HUES48 (cell line): ENCODE results near the gene MPHOSPH9.

Experiments used
- H3K27ac ChIP-seq: one replicate; pipeline ENCODE4 v1.7.0; 2013; ENCODE audit warnings: low read depth, low read length, inconsistent platforms
- H3K27me3 ChIP-seq: 2 replicates; pipeline ENCODE4 v1.6.1; 2013; ENCODE audit warnings: mild to moderate bottlenecking, low read length; ENCODE audit not compliant: control insufficient read depth, insufficient read depth
- H3K36me3 ChIP-seq: 2 replicates; pipeline ENCODE4 v1.6.1; 2013; ENCODE audit warnings: low read length; ENCODE audit not compliant: control insufficient read depth, insufficient read depth
- H3K4me1 ChIP-seq: 2 replicates; pipeline ENCODE4 v1.6.1; 2013; ENCODE audit warnings: mild to moderate bottlenecking, low read length; ENCODE audit not compliant: control insufficient read depth, insufficient read depth
- H3K4me3 ChIP-seq: 2 replicates; pipeline ENCODE4 v1.5.1; 2013; ENCODE audit warnings: mild to moderate bottlenecking, low read depth, low read length
- H3K9ac ChIP-seq: 2 replicates; pipeline ENCODE4 v1.6.1; 2013; ENCODE audit warnings: mild to moderate bottlenecking, low read depth, low read length, moderate library complexity
- H3K9me3 ChIP-seq: 2 replicates; pipeline ENCODE4 v1.6.1; 2013; ENCODE audit warnings: low read length; ENCODE audit not compliant: control insufficient read depth, insufficient read depth

Gene MPHOSPH9

DNA sequence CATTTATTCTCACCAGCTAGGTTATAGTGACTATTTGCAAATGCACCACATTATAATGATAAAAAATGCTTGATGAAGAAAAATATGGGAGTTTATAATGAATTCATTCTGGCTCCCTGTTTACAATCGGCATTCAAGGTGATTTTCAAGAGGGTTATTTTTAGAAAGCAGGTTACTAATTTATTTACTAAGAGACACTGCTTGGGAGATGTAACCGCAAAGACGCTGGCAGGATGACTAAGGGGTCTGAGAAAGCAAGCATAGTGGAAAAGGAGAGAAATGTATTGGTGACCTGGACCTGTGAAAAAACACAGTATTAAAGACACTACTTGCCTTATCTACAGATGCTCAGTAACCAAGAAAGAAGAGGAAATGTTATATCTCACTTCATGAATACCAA is 68.7 kb downstream of the MPHOSPH9 start:
- no peak overlapping the region for H3K27ac ChIP-seq
- H3K36me3 ChIP-seq, result peaks cover 71% of the 10 kb centered on the region
- no peak overlapping the region for H3K9ac ChIP-seq
- H3K4me3 ChIP-seq, result no peak overlapping the region
- 0 out of 2 replicates have a peak, but pooled peaks cover 7% of the 10 kb centered on the region for H3K4me1 ChIP-seq
- no peaks in the 10 kb centered on the region for H3K27me3 ChIP-seq
- H3K9me3 ChIP-seq, result no peaks in the 10 kb centered on the region

DNA sequence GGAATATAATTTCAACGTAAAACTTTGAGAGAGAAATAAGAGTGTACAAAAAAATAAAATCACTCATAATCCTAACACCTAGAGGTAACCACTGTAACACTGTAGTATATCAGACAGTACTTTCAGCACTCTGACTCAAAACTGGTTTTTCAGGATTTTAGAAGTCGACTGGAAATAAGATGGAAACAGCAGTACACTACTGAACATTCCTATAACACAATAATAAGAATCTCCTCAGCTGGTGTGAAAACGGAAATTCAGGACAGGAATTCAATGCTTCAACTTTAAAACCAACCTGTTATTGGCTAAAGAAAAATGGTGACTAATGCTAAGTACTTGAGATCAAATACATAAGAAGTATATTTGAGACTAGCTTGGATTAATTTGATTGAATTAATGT is 69.7 kb downstream of the MPHOSPH9 start:
- H3K4me3 ChIP-seq, result no peak overlapping the region
- 0 out of 2 replicates have a peak, but pooled peaks cover 7% of the 10 kb centered on the region for H3K4me1 ChIP-seq
- H3K36me3 ChIP-seq, result peaks cover 71% of the 10 kb centered on the region
- no peaks in the 10 kb centered on the region for H3K9me3 ChIP-seq
- no peak overlapping the region for H3K9ac ChIP-seq
- H3K27me3 ChIP-seq, result no peaks in the 10 kb centered on the region
- no peak overlapping the region for H3K27ac ChIP-seq

DNA sequence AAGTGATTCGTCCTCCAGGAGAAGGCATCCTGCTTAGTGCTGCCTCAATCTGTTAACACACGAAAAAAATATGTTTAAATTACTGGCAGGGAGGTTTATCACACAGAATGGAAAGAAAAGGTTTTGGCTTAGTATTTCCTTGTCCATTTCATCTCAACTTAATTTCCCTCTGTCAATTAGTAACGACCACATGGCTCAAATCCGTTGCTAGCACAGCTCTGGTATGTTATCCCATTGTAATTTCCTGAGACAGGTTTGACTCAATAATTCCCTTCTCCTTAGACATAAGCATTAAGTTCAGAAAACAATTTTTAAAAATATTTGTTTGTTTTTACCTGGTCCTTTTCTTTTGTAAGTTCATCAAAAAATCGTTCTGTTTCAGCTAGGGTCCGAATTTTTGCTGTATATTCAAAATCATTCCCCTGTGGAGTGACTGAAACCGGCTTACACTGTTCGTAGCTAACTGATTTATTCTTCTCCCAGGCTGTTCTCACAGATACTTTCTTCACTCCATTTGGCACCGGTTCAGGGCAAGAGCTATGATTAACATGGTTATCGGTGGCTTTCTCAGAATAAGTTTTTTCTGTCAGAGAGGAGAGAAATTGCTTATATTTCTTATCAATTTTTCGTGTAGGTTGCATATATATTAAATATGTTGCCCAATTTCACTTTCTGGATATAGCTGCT is 72.0 kb downstream of the MPHOSPH9 start:
- Histone ChIP-seq H3K4me1 (no peaks in the 10 kb centered on the region), H3K27me3 (no peaks in the 10 kb centered on the region), H3K9ac (no peak overlapping the region), H3K9me3 (no peaks in the 10 kb centered on the region), H3K36me3 (peaks cover 71% of the 10 kb centered on the region), H3K4me3 (no peak overlapping the region), H3K27ac (no peak overlapping the region)

DNA sequence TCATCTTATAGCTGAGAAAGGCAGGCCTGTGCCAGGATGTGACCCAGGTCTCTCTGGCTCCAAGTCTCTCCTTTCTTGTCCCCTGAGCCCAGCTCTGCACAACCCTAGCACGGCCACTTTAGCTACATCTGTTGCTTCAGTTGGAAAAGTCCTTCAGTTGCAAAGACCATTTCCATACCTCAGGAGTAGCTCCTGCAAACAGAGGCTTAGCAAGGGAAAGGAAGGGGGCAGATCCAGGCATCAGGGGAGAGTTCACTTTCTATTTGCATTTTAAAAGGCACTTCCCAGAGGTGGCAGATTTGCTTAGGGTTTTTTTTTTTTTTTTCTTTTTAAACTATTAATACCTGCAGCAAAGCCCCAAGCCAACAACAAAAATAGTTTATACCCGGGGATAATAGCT is 79.0 kb downstream of the MPHOSPH9 start:
- peak overlapping the region; percentile 72 for H3K27ac ChIP-seq
- H3K27me3 ChIP-seq, result peaks cover 33% of the 10 kb centered on the region
- no peaks in the 10 kb centered on the region for H3K9me3 ChIP-seq
- no peak overlapping the region for H3K4me3 ChIP-seq
- H3K9ac ChIP-seq, result no peak overlapping the region
- peaks cover 10% of the 10 kb centered on the region for H3K36me3 ChIP-seq
- H3K4me1 ChIP-seq, result peaks cover 21% of the 10 kb centered on the region

DNA sequence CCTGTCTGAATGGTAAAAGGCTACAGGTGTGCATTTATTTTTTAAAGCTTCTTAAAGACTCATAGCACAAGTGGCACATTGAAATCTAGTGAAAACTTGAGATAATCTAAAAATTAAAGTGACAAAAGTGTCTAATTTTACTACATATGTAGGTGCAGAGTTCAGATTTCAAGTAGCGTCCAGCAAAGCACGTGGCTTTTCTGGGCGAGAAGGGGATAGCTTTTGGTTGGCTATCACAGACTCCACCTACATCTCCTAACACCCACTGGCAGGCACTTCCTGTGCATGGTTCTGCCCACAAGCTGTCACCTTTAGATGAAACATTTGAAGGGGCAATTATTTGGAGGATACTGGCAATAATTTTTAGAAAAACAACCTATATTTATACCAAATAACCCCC is 80.1 kb downstream of the MPHOSPH9 start:
- Histone ChIP-seq H3K27me3 (peaks cover 42% of the 10 kb centered on the region), H3K9me3 (no peaks in the 10 kb centered on the region), H3K9ac (no peak overlapping the region), H3K4me1 (peaks cover 21% of the 10 kb centered on the region), H3K27ac (no peak overlapping the region), H3K36me3 (peaks cover 10% of the 10 kb centered on the region), H3K4me3 (no peak overlapping the region)

DNA sequence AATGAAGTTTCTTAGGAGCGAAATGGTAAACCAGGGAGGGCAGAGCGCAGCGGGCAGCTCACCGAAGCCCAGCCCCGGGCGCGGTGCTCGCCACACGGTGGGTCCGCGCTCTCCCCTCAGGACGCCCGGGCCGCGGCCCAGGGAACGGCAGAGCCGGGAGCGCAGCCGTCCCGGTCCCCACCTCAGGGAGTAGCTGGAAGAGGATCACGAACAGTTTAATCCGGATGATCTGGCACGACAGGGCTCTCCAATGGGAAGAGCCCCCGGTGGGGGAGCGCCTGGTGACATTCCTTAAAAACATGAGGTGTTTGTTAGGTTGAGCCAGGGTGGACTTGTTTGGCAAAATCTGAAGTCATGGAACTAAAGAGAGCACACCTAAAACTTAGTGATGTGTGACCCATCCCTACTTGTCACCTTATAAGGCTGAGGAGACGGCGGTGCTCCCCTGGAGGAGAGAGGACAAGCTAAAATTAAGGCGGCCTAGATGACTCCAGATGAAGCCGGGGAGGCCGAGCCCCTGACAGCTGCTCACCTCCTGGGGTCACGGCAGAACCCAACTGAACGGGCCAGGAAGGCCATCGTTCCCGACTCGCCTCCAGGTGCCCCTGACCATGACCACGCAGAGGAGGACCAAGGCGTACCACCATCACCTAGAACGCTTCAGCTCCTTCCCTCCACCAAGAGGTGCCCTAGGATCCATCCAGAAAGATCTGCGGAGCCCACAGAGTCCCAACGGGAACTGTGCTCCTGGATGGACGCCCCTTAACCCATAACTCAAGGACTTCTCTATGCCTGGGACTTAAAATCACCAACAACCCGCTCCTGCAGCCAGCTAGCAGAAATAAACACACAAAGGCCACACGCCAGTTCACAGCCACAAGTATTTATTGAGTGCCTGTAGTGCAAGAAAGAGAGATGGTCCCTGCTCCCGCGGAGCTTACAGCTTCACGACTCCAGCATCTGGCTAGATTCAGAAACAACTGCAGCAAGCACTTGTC is 81.2 kb downstream of the MPHOSPH9 start:
- H3K27me3 ChIP-seq, result peaks cover 42% of the 10 kb centered on the region
- H3K4me1 ChIP-seq, result peaks cover 21% of the 10 kb centered on the region
- H3K9me3 ChIP-seq, result no peaks in the 10 kb centered on the region
- H3K36me3 ChIP-seq, result peaks cover 7% of the 10 kb centered on the region
- peak overlapping the region; percentile 68 for H3K4me3 ChIP-seq
- H3K9ac ChIP-seq, result 0 out of 2 replicates have a peak overlapping the region, but pooled peaks have one; percentile 29
- H3K27ac ChIP-seq, result peak overlapping the region; percentile 22

DNA sequence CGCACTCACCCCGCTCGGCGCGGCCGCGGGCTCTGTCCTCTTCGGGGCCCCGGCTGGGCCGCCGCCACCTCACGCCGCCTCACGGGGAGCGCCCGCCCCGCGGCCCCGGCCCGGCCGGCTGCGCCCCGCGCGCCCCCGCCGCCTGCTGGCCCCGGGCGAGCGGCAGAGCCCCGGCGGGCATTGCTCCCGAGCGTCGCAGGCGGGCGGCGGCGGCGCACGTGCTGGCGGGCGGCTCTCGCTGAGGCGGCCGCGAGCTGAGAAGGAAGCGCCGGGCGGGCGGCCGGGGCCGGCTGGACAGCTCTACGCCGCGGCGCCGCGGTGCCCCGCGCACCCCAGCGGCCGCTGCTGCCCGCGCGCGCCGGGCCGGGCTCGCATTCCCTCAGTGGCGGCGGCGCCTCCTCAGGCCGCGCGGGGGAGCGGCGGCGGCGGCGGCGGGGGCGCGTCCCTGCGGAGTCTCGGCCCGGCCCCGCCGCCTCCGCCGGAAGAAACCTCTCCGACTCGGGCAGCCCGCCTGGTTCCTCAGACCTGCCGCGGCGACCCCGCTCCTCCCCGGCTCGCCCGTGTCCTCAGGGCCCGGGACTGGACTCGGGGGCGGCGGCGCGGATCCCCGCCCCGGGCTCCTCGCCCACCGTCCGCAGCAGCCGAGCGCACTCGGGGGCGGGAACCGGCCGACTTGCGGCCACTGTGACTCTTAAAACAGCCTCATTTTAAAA is 82.0 kb downstream of the MPHOSPH9 start, which contains the start of gene PITPNM2:
Gene PITPNM2 (minus strand): TSS at position 347 of the 713 bp plus-strand sequence. CDS start 116,500 bp downstream, outside the sequence.
- H3K27me3 ChIP-seq, result peaks cover 42% of the 10 kb centered on the region
- H3K9me3 ChIP-seq, result no peaks in the 10 kb centered on the region
- no peaks in the 10 kb centered on the region for H3K36me3 ChIP-seq
- H3K4me1 ChIP-seq, result peaks cover 21% of the 10 kb centered on the region
- peak within 1 kb of the TSS; percentile 22 for H3K27ac ChIP-seq
- 0 out of 2 replicates have a peak within 1 kb of the TSS, but pooled peaks have one; percentile 29 for H3K9ac ChIP-seq
- H3K4me3 ChIP-seq, result peak within 1 kb of the TSS; percentile 74

DNA sequence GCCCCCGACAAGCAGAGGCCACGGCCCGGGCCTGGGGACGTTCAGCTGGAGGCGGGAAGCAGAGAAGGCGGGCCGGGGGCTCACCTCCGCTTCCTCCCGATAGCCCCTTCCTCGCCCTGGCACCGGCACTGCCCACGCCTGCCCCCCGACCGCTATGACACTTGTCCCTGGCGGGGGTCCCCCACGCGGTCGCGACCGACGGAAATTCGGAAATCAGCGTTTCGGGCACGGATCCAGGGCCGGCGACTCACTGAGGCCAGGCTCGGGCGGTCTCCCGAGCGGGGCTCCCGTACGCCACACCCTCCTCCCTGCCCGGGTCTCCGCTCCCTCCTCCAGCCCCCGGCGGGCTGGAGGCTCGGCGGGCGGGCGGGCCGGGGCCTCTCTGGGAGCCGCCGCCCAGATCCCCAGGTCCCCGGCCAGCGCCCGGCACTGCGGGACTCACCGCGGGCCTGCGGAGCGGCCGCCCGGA is 82.6 kb downstream of the MPHOSPH9 start:
- H3K4me3 ChIP-seq, result peak overlapping the region; percentile 74
- peaks cover 21% of the 10 kb centered on the region for H3K4me1 ChIP-seq
- no peaks in the 10 kb centered on the region for H3K9me3 ChIP-seq
- H3K27me3 ChIP-seq, result peaks cover 42% of the 10 kb centered on the region
- H3K36me3 ChIP-seq, result no peaks in the 10 kb centered on the region
- H3K27ac ChIP-seq, result no peak overlapping the region
- no peak overlapping the region for H3K9ac ChIP-seq

DNA sequence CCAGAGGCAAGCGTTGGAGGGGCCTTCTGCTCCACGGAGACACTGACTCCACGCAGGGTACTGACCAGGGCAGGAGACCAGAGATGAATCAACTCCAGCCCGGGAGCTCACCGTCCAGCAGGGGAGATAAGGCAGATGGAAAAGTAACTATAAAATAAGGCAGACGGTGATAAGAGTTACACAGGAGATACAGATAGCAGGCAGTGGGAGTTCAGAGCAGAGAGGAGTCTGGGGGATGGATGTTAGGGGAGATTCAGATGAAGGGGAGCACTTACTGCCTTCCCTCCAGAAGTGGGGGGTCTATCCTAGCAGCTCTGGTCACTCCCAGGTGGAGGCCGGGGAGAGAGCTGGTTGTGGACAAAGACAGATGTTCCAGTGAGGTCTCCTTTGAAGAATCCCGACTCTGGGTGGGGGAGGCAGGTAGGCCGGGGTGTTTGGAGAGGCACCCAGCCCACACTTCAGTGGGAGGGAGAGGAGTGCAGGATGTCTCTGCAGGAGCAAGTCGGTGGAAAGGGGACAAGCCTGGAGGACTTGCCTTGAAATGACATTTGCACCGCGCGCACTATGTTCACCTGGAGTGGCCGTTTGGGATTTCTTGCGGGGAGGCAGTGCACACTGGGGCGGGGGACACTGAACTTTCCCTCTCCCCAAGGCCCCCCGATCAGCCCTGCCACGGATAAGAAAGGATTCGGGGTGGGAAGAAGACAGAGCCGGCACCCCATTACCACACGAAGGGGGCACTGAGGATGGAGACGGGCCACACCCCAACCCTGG is 83.3 kb downstream of the MPHOSPH9 start:
- no peaks in the 10 kb centered on the region for H3K36me3 ChIP-seq
- no peak overlapping the region for H3K27ac ChIP-seq
- H3K9me3 ChIP-seq, result no peaks in the 10 kb centered on the region
- peaks cover 42% of the 10 kb centered on the region for H3K27me3 ChIP-seq
- H3K4me1 ChIP-seq, result peaks cover 20% of the 10 kb centered on the region
- no peak overlapping the region for H3K9ac ChIP-seq
- H3K4me3 ChIP-seq, result peak overlapping the region; percentile 74

DNA sequence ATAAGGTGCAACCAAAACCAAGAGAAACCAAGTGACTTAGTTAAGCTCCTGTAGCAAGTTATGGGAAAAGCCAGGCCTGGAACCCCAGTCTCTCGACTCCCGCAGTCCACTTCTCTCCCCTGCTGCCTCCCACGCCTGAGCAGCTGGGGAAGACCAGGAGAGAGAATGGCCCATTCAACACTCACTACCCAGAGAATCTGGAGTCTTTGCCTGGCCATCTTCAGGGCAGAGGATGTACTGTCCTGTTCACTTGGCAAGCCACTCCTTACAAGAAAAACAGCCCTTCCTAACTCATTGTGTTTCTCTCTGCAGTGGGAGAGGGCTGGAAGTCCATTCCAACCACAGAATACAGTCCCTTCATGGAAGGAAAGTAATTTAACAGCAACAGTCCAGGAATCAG is 83.9 kb downstream of the MPHOSPH9 start:
- Histone ChIP-seq H3K9ac (no peak overlapping the region), H3K4me3 (no peak overlapping the region; the same call in 1 of the 2 replicates), H3K27ac (no peak overlapping the region), H3K4me1 (peaks cover 14% of the 10 kb centered on the region), H3K36me3 (no peaks in the 10 kb centered on the region), H3K9me3 (no peaks in the 10 kb centered on the region), H3K27me3 (peaks cover 42% of the 10 kb centered on the region)
